Upper lobe of left lung (tissue), 6 donors: ENCODE data around the gene MLLT3. TPM values are rescaled to one million over a fixed set of nuclear protein-coding genes. Genes with fewer than 3 reads are reported as not detected.

Experiments used
- ATAC-seq, 2 donors: fragments of 200-7000 bp; cut with Tn5 transposase; one replicate each; pipeline ENCODE4 v1.9.1; 2022; ENCODE audit warnings: mild to moderate bottlenecking in 2 of 2, moderate library complexity in 2 of 2; ENCODE audit not compliant: low FRiP score in 2 of 2
- DNase-seq, 2 donors: peaks; one replicate each; pipeline ENCODE4 v3.0.0-alpha.2; 2019 to 2020
- H3K27ac ChIP-seq, 4 donors: fragments of 200-600 bp; sonication (generic); one replicate each; pipeline ENCODE4 v1.5.1; 2016 to 2019
- H3K27me3 ChIP-seq, 4 donors: fragments of 200-600 bp; sonication (generic); one replicate each; pipeline ENCODE4 v1.5.1; 2017 to 2019
- H3K36me3 ChIP-seq, 4 donors: fragments of 200-600 bp; sonication (generic); one replicate each; pipeline ENCODE4 v1.5.1; 2016 to 2019
- H3K4me1 ChIP-seq, 4 donors: fragments of 200-600 bp; sonication (generic); one replicate each; pipeline ENCODE4 v1.5.1; 2018 to 2019
- H3K4me3 ChIP-seq, 4 donors: fragments of 200-600 bp; sonication (generic); one replicate each; pipeline ENCODE4 v1.5.1; 2017 to 2019; ENCODE audit warnings: mild to moderate bottlenecking in 2 of 4, moderate library complexity in 1 of 4
- H3K9me3 ChIP-seq, 4 donors: fragments of 200-600 bp; sonication (generic); one replicate each; pipeline ENCODE4 v1.5.1; 2018 to 2019
- CTCF ChIP-seq, 6 experiments: fragments of 450-650 bp in 4 of 6; fragments of 200-600 bp in 2 of 6; sonication (generic) in 2 of 6; IDR thresholded peaks; one replicate each; pipeline ENCODE4 v1.5.1; 2016 to 2019; ENCODE audit warnings: antibody characterized with exemption in 6 of 6
- EP300 ChIP-seq, 4 donors: sonication (generic); formaldehyde crosslinking; IDR thresholded peaks; one replicate each; pipeline ENCODE4 v1.5.1; 2017; ENCODE audit warnings: antibody characterized with exemption in 4 of 4, control low read depth in 2 of 4
- POLR2A ChIP-seq, 4 donors: fragments of 450-650 bp; IDR thresholded peaks; one replicate each; pipeline ENCODE4 v1.5.1; 2016 to 2017; ENCODE audit warnings: antibody characterized with exemption in 4 of 4, mild to moderate bottlenecking in 2 of 4
- POLR2AphosphoS5 ChIP-seq, 2 donors: sonication (generic); formaldehyde crosslinking; IDR thresholded peaks; one replicate each; pipeline ENCODE4 v1.5.1; 2017; ENCODE audit warnings: antibody characterized with exemption in 2 of 2
- WGBS, 2 donors: methylation state at CpG; one replicate each; pipeline ENCODE4 v1.1.5; 2017 to 2018; 5-methylcytosine and 5-hydroxymethylcytosine counted together
- total RNA-seq, 6 donors: library from RNA; depleted of rRNA in 4 of 6; stranded (reverse); fragments of >200 nt in 4 of 6; gene quantifications; one replicate each; pipeline versions ENCODE4 v1.1.0 to v1.2.1, GENCODE V29; 2016 to 2021
- donor health status: DM: no; HTN: no; CAD: no; lungs with moderate emphysema.
- donor health status: DM: no; HTN: yes; CAD: no; lungs with severe emphysema.

Gene MLLT3
- total RNA-seq, 6 donors from 2014 or later: 13.8 to 30.4 (median 20.9) TPM

GRCh38 chr9:20314981-20315380 lies 307.3 kb downstream of the MLLT3 start:
- DNase-seq: no peak
- no peak for TF ChIP-seq EP300 (IDR thresholded peaks at IDR 0.05)
- H3K27ac ChIP-seq: no peak overlapping the region
- H3K27me3 ChIP-seq: no peaks in the 10 kb centered on the region
- no peaks in the 10 kb centered on the region for H3K36me3 ChIP-seq
- H3K4me3 ChIP-seq: no peak overlapping the region
- peaks cover 0 to 8% (median 0%) of the 10 kb centered on the region in 4 donors for H3K4me1 ChIP-seq
- WGBS, 2 donors: 83 to 88% methylated on average over 3 of the region's 3 CpGs
- no peak for ATAC-seq
- H3K9me3 ChIP-seq: no peaks in the 10 kb centered on the region

- no peaks in the 10 kb centered on the region for H3K4me1 ChIP-seq
- TF ChIP-seq CTCF (IDR thresholded peaks at IDR 0.05): no peak
- TF ChIP-seq POLR2AphosphoS5 (IDR thresholded peaks at IDR 0.05): no peak
- no peak for TF ChIP-seq POLR2A (IDR thresholded peaks at IDR 0.05)
- TF ChIP-seq EP300 (IDR thresholded peaks at IDR 0.05): no peak
- H3K36me3 ChIP-seq: no peaks in the 10 kb centered on the region
- no peaks in the 10 kb centered on the region for H3K27me3 ChIP-seq
- H3K9me3 ChIP-seq: no peaks in the 10 kb centered on the region
- H3K4me3 ChIP-seq: no peak overlapping the region
- WGBS, 2 donors: 94 to 100% methylated on average over 1 of the region's 1 CpG
- H3K27ac ChIP-seq: no peak overlapping the region
- ATAC-seq (no peak), DNase-seq (no peak)
Observed at GRCh38 chr9:20313415-20313814, 308.9 kb downstream of the MLLT3 start.

GRCh38 chr9:20312732-20313131 lies 309.6 kb downstream of the MLLT3 start:
- ATAC-seq (no peak), DNase-seq (no peak)
- TF ChIP-seq EP300 (IDR thresholded peaks at IDR 0.05) (no peak), POLR2A (IDR thresholded peaks at IDR 0.05) (no peak), CTCF (IDR thresholded peaks at IDR 0.05) (no peak), POLR2AphosphoS5 (IDR thresholded peaks at IDR 0.05) (no peak)
- no peaks in the 10 kb centered on the region for H3K36me3 ChIP-seq
- no peaks in the 10 kb centered on the region for H3K9me3 ChIP-seq
- H3K4me3 ChIP-seq: no peak overlapping the region
- H3K4me1 ChIP-seq: peaks cover 0 to 1% (median 0%) of the 10 kb centered on the region in 4 donors
- H3K27ac ChIP-seq: no peak overlapping the region
- H3K27me3 ChIP-seq: no peaks in the 10 kb centered on the region

GRCh38 chr9:20310024-20310423 lies 312.3 kb downstream of the MLLT3 start:
- no peak for ATAC-seq
- Histone ChIP-seq H3K36me3 (no peaks in the 10 kb centered on the region), H3K4me3 (no peak overlapping the region), H3K4me1 (peaks cover 0 to 4% (median 0%) of the 10 kb centered on the region in 4 donors), H3K9me3 (no peaks in the 10 kb centered on the region), H3K27me3 (no peaks in the 10 kb centered on the region), H3K27ac (no peak overlapping the region)
- TF ChIP-seq POLR2A (IDR thresholded peaks at IDR 0.05): no peak
- no peak for DNase-seq
- 92 to 95% methylated on average over 2 of the region's 2 CpGs for WGBS, 2 donors

GRCh38 chr9:20309124-20309523 lies 313.2 kb downstream of the MLLT3 start:
- ATAC-seq (no peak), DNase-seq (no peak)
- Histone ChIP-seq H3K4me1 (peaks cover 0 to 4% (median 0%) of the 10 kb centered on the region in 4 donors), H3K27ac (no peak overlapping the region), H3K27me3 (no peaks in the 10 kb centered on the region), H3K9me3 (no peaks in the 10 kb centered on the region), H3K4me3 (no peak overlapping the region), H3K36me3 (no peaks in the 10 kb centered on the region)
- TF ChIP-seq POLR2A (IDR thresholded peaks at IDR 0.05): no peak
- TF ChIP-seq CTCF (IDR thresholded peaks at IDR 0.05): no peak
- TF ChIP-seq EP300 (IDR thresholded peaks at IDR 0.05): no peak
- no peak for TF ChIP-seq POLR2AphosphoS5 (IDR thresholded peaks at IDR 0.05)
- WGBS, 2 donors: 70 to 80% methylated on average over 3 to 4 of the region's 4 CpGs

- DNase-seq (no peak), ATAC-seq (no peak)
- 41 to 49% methylated on average over 7 of the region's 7 CpGs for WGBS, 2 donors
- H3K4me1 ChIP-seq: peaks cover 0 to 4% (median 0%) of the 10 kb centered on the region in 4 donors
- no peaks in the 10 kb centered on the region for H3K36me3 ChIP-seq
- no peak overlapping the region for H3K27ac ChIP-seq
- no peak overlapping the region for H3K4me3 ChIP-seq
- no peaks in the 10 kb centered on the region for H3K27me3 ChIP-seq
- no peak for TF ChIP-seq CTCF (IDR thresholded peaks at IDR 0.05)
- TF ChIP-seq EP300 (IDR thresholded peaks at IDR 0.05): no peak
- no peak for TF ChIP-seq POLR2A (IDR thresholded peaks at IDR 0.05)
- TF ChIP-seq POLR2AphosphoS5 (IDR thresholded peaks at IDR 0.05): no peak
- no peaks in the 10 kb centered on the region for H3K9me3 ChIP-seq
Observed at GRCh38 chr9:20307621-20308020, 314.7 kb downstream of the MLLT3 start.
